ENCODE data around the gene ZNF275.

ZNF275 gene

DNA sequence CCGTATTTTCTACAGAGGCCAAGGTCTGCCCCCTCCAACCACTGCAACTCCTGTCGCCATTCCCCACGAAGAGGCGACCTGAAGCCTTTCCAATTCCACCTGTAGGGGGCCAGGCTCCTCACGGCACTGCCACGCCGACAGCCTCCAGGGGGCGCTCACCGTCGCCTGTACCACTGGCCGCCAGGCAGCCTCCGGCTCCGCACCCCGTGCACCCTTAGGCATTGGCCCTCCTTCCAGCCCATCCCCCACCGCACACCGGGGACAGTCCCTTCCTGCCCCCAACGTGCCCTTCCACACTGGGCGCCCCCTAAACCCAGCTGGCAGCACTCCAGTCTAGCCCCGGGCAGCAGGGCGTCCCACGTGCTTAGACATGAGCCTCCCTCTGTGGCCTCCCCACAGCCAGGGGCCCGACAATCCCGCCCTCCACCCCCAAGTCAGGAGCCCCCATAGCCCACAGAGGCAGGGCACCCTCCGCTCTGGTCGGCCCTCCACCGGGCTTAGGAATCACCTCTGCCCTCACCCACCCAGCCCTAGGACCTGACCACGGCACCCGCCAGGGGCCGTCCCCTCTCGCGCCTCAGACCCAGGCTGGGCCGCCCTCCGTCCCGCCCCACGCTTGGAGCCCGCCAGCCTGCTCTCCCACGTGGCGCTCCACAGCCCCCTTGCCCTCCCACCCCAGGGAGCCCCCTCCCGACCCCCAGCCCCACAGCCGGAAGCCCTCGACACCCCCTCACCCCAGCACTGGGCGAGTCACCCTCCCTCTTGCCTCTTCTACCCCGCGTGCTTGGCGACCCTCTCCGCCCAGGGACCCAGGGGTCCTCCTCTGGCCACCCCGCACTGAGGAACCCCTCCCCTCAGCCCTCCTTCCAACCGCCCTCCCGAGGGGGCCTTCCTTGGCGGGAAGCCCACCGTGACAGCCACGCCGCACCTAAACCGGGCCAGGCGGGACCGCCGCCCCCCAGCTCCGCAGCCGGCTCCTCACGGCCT is 66.5 kb downstream of the ZNF275 start:
- DNase-seq, result no peak

DNA sequence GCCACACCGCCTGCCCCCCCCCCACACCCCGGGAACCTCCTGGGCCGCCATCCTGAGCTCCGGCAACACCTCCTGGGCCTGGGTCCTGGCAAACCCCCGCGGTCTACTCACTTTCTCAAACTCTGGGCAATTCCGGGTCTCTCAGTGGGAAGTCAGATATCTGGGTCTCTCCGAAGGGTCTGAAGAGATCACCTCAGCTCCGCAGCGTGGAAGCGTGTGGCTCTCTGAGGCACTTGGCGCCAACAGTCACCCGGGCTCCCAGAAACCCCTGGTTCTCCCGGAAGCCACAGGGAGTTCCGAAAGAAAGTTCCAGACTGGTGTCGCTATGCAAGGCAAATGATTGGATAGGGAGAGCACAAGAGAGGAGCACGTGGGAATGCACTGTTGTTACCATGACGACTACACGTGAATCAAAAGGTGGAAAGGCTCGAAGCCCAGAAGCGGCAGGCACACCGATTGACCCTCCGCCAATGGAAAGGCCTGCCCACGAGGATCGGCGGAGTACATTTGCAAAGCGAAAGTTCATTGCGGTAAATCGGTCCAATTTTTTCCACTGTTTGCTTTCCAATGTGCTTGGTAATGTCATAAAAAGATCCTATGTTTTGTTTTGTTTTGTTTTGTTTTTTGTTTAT is 67.3 kb downstream of the ZNF275 start, which contains the start of gene PNMA6E:
PNMA6E (minus strand) TSS at position 218 of the 632 bp plus-strand sequence. CDS start 2,501 bp downstream, outside the sequence.
- TF ChIP-seq, protein P1, sequence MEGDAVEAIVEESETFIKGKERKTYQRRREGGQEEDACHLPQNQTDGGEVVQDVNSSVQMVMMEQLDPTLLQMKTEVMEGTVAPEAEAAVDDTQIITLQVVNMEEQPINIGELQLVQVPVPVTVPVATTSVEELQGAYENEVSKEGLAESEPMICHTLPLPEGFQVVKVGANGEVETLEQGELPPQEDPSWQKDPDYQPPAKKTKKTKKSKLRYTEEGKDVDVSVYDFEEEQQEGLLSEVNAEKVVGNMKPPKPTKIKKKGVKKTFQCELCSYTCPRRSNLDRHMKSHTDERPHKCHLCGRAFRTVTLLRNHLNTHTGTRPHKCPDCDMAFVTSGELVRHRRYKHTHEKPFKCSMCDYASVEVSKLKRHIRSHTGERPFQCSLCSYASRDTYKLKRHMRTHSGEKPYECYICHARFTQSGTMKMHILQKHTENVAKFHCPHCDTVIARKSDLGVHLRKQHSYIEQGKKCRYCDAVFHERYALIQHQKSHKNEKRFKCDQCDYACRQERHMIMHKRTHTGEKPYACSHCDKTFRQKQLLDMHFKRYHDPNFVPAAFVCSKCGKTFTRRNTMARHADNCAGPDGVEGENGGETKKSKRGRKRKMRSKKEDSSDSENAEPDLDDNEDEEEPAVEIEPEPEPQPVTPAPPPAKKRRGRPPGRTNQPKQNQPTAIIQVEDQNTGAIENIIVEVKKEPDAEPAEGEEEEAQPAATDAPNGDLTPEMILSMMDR (IDR thresholded peaks at IDR 0.05), result no peak
- intact Hi-C loops (cut with DNase I; ENCODE audit: low total_unique reads), result no loop called here
- no peak within 1 kb of the TSS for H3K4me3 ChIP-seq
- no peak for DNase-seq
- H3K9me3 ChIP-seq, result no peaks in the 10 kb centered on the region
- H3K4me1 ChIP-seq, result no peaks in the 10 kb centered on the region
- H3K36me3 ChIP-seq, result no peaks in the 10 kb centered on the region
- H3K27ac ChIP-seq, result no peak within 1 kb of the TSS
- peaks cover 0 to 15% of the 10 kb centered on the region in 2 donors for H3K27me3 ChIP-seq

More for the DNA sequence above, 66.5 kb downstream of the ZNF275 start:
- Histone ChIP-seq H3K4me1 (no peaks in the 10 kb centered on the region), H3K9me3 (no peaks in the 10 kb centered on the region), H3K4me3 (no peak overlapping the region), H3K36me3 (no peaks in the 10 kb centered on the region), H3K27ac (no peak overlapping the region), H3K27me3 (peaks cover 0 to 16% of the 10 kb centered on the region in 2 donors)
- TF ChIP-seq, protein P1 (IDR thresholded peaks at IDR 0.05), result peak; percentile 39 to 40
- intact Hi-C loops (cut with DNase I; ENCODE audit: low total_unique reads), result no loop called here
